Sigmoid colon (tissue), 3 donors: ENCODE measurements around the gene C22orf39.

Experiments used
- POLR2A ChIP-seq, 2 donors: fragments of 450-650 bp; IDR thresholded peaks; one replicate each; pipeline ENCODE4 v1.6.1; 2016; ENCODE audit warnings: antibody characterized with exemption in 2 of 2, mild to moderate bottlenecking in 2 of 2, moderate library complexity in 2 of 2
- TF ChIP-seq, protein P1 (sequence below), 4 experiments: fragments of 450-650 bp in 3 of 4; fragments of 200-600 bp in 1 of 4; IDR thresholded peaks; one replicate each; pipeline ENCODE4 v1.5.1; 2016 to 2019; ENCODE audit warnings: antibody characterized with exemption in 4 of 4, mild to moderate bottlenecking in 3 of 4, moderate library complexity in 2 of 4

DNA sequence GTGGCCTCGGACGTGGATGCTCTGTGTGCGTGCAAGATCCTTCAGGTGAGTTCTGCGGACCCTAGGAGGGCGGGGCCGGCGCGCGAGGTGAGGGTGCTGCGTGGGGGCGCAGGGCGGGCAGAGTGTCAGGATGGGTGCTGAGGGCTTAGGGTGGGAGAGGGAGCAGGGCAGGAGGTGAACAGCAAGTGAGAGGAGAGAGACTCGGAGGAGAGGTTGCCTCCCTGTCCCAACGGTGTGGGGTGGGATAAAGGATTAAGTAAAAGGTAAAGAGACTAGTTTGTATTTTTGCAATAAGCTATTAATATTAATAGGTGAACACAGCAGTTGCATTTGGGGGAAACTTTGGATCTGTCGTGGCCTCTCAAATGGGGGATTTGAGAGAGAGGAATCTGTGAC lies 32.7 kb upstream of the C22orf39 start:
- TF ChIP-seq, protein P1, sequence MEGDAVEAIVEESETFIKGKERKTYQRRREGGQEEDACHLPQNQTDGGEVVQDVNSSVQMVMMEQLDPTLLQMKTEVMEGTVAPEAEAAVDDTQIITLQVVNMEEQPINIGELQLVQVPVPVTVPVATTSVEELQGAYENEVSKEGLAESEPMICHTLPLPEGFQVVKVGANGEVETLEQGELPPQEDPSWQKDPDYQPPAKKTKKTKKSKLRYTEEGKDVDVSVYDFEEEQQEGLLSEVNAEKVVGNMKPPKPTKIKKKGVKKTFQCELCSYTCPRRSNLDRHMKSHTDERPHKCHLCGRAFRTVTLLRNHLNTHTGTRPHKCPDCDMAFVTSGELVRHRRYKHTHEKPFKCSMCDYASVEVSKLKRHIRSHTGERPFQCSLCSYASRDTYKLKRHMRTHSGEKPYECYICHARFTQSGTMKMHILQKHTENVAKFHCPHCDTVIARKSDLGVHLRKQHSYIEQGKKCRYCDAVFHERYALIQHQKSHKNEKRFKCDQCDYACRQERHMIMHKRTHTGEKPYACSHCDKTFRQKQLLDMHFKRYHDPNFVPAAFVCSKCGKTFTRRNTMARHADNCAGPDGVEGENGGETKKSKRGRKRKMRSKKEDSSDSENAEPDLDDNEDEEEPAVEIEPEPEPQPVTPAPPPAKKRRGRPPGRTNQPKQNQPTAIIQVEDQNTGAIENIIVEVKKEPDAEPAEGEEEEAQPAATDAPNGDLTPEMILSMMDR (IDR thresholded peaks at IDR 0.05), result no peak
- no peak for TF ChIP-seq POLR2A (IDR thresholded peaks at IDR 0.05)
